Stimulated activated CD4-positive, alpha-beta T cell treated with anti-CD3 and anti-CD28 coated beads, TNF-alpha, amount 100 ng/mL, for 4 hours (primary cell): Measurements from ENCODE around the gene RIMBP2.

Experiments
- DNase-seq, 3 experiments: peaks; one replicate each; pipeline ENCODE4 v3.0.0-alpha.2; 2020; ENCODE audit warnings: low read depth in 3 of 3

RIMBP2 gene

GRCh38 chr12:130463818-130464670 lies 252.1 kb downstream of the RIMBP2 start:
- DNase-seq = no peak

- DNase-seq = no peak
Measured at GRCh38 chr12:130463275-130463658, 252.8 kb downstream of the RIMBP2 start.

GRCh38 chr12:130462558-130463274 lies 253.4 kb downstream of the RIMBP2 start:
- DNase-seq = no peak

- DNase-seq = no peak
Measured at GRCh38 chr12:130461839-130462557, 254.1 kb downstream of the RIMBP2 start.

- DNase-seq = no peak
Measured at GRCh38 chr12:130461447-130461815, 254.7 kb downstream of the RIMBP2 start.

- DNase-seq = no peak
Measured at GRCh38 chr12:130460611-130461446, 255.3 kb downstream of the RIMBP2 start.

GRCh38 chr12:130459916-130460315 lies 256.2 kb downstream of the RIMBP2 start:
- no peak for DNase-seq

GRCh38 chr12:130458341-130458740 lies 257.8 kb downstream of the RIMBP2 start:
- DNase-seq = no peak

GRCh38 chr12:130457215-130457614 lies 258.9 kb downstream of the RIMBP2 start:
- DNase-seq = no peak

- DNase-seq = no peak
Measured at GRCh38 chr12:130456375-130457199, 259.5 kb downstream of the RIMBP2 start.

GRCh38 chr12:130455161-130455560 lies 260.9 kb downstream of the RIMBP2 start:
- DNase-seq = no peak

GRCh38 chr12:130454296-130454695 lies 261.8 kb downstream of the RIMBP2 start:
- DNase-seq = no peak

- no peak for DNase-seq
Measured at GRCh38 chr12:130452546-130452945, 263.6 kb downstream of the RIMBP2 start.

- DNase-seq = no peak
Measured at GRCh38 chr12:130451001-130451930, 264.8 kb downstream of the RIMBP2 start.

- no peak for DNase-seq
Measured at GRCh38 chr12:130449291-130449690, 266.8 kb downstream of the RIMBP2 start.

- no peak for DNase-seq
Measured at GRCh38 chr12:130448044-130448821, 267.9 kb downstream of the RIMBP2 start.

- no peak for DNase-seq
Measured at GRCh38 chr12:130447655-130447965, 268.5 kb downstream of the RIMBP2 start.

GRCh38 chr12:130446846-130447654 lies 269.0 kb downstream of the RIMBP2 start:
- no peak for DNase-seq
